Activated gamma-delta T cell treated with Interleukin-2 at 50 U/mL for 16 hours (primary cell): ENCODE results near the gene HNRNPK.
A peak's percentile ranks its signal among the peaks of the same experiment; 100 is the strongest.
"Not testable (repeated sequence)": the region's sequence is repeated elsewhere in the genome, so short reads cannot be mapped to it uniquely, and the experiment has no call there.

Experiments
- DNase-seq: peaks from one replicate; pipeline ENCODE4 v3.0.0-alpha.2; 2020

Gene HNRNPK

GRCh38 chr9:83975300-83975699, 4.7 kb downstream of the HNRNPK start:
- no peak for DNase-seq

DNA sequence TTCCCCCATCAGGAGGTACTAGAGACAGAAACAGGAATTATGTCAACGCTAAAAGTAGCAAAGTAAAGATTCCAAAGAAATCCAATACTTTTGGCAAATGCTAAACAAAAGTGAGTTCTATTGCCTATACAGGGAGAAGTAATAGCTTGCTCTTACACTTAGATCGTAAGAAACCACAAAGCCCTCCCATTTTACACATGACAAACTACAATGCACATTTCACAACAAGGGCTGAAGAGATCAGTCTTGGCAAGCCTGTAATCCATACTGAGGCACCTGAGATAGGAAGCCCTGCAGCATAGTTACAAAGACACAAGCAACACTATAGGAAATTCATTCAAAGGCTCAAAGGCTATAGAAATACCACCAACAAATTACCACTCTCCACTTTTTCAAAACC, 7.7 kb downstream of the HNRNPK start:
- DNase-seq: no peak

DNA sequence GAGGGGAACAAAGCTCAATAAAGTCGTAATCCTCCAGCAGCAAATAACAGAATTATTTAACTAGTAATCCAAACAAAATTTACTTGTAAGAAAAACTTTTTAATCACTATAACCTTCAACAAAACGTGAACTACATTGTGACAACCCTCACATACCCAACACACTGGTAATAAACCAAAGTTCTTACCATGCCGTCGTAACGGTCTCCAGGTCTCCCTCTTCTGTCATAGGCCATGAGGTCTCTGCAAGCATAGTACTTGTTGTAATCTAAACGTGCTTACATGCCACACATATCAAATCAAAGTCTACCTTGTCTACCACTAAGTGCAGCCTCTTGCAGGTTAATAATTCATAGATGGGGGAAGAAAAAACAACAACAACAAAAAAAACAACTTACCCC, 8.5 kb downstream of the HNRNPK start:
- DNase-seq: no peak

DNA sequence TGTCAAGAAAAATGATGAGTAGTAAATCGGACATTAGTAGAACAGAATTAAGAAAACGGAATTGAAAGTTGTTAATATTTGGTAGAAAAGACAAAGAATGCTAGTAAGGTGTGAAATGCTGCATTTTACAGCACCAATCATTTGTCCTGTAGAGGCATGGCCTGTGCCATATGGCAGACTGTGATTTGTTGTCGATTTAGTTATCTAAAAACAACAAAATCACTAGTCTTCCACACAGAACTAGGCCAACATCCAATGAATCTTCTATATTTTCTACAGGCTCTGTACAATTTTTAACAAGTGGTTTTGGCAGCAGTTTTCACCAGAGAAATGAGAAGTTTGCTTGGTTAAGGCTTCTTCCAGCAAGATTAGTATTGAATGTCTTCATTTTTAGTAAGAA, 10.4 kb downstream of the HNRNPK start:
- no peak for DNase-seq

DNA sequence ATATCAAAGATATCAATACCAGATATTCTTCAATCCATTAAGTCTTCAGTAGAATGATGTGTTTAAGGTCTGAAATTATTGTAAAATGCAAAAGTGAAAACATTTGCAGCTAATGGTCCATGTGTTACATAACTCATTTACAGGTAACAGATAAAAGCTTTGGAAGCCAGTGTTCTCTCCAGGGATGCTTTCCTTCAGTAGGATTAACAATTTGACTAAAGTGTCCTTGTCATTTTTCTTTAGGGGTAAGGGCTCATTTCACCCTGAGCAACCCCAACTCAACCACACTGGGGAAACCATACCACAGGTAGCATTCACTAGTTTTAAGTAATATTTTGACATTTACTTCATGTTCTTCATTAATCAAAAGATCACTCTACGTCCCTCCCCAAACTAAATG, 12.9 kb downstream of the HNRNPK start:
- no peak for DNase-seq

- DNase-seq: no peak
Measured at GRCh38 chr9:83966209-83966582, 13.8 kb downstream of the HNRNPK start.

- DNase-seq: no peak
Measured at GRCh38 chr9:83965350-83966208, 14.4 kb downstream of the HNRNPK start.

DNA sequence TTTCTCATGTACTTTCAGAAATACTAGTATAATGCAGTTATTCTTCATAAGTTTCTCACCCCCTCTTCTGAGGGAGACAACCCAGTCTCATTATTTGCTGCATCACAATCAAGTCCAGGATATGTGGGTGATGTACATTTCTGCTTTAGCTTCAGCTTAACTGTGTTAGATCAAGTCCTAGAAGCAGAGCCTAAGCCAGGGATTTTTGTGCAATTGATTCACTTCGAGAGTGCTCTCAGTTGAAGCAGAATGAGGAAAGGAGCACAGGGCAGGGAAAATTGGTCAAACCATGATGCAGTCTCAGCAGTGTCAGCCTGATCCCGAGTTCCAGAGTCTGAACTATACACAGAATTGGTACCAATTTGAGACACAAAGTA, 15.1 kb downstream of the HNRNPK start:
- DNase-seq: no peak

GRCh38 chr9:83962165-83962564, 17.9 kb downstream of the HNRNPK start:
- no peak for DNase-seq

- no peak for DNase-seq
Measured at GRCh38 chr9:83960991-83961390, 19.0 kb downstream of the HNRNPK start.

- no peak for DNase-seq
Measured at GRCh38 chr9:83959061-83959460, 21.0 kb downstream of the HNRNPK start.

GRCh38 chr9:83957248-83957513, 22.8 kb downstream of the HNRNPK start:
- DNase-seq: no peak

DNA sequence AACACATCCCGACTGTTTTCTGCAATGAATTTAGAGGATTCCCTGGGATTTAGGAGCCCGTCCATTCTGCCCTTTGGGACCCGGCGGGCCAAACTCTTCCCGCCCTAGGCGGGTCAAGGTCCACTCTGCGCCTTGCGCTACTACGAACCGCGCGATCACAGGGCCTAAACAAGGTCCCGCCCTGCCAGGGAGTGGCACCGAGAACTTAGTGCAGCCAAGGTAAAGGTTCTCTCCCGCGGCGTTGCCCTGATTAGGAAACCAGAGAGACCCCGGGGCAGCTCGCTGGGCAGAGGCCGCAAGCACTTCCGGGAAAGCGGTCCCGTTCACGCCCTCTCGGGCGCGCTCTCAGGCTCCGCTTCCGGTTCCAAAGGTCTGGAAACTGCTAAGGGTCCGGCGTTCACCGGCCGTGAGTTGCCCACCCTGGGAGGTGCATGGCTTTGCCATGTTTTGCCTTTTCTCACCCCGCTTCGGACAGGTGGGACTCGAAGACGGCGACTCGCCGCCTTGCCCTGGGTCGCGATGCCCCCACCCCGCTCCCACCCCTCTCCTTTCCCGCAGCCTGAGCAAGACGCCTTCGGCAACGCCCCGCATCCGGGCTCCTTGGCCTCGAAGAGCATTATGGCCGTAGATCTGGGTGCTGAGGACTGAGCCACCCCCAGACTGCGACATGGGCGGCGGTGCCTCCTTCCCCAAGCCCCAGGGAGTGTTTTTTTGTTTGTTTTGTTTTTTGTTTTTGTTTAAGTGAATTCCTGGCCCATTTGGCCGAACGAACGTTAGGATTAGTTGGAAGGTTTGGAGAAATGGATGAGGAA, 23.4 kb downstream of the HNRNPK start:
- peak; percentile 58 for DNase-seq

GRCh38 chr9:83956086-83956435, 24.0 kb downstream of the HNRNPK start:
- DNase-seq: peak; percentile 17

- DNase-seq: not testable (repeated sequence)
Measured at GRCh38 chr9:83948096-83948495, 31.9 kb downstream of the HNRNPK start.

- no peak for DNase-seq
Measured at GRCh38 chr9:83940590-83941303, 39.3 kb downstream of the HNRNPK start.

GRCh38 chr9:83937861-83938455, 42.1 kb downstream of the HNRNPK start:
- peak; percentile 19 for DNase-seq

GRCh38 chr9:83936523-83936922, 43.5 kb downstream of the HNRNPK start:
- no peak for DNase-seq

DNA sequence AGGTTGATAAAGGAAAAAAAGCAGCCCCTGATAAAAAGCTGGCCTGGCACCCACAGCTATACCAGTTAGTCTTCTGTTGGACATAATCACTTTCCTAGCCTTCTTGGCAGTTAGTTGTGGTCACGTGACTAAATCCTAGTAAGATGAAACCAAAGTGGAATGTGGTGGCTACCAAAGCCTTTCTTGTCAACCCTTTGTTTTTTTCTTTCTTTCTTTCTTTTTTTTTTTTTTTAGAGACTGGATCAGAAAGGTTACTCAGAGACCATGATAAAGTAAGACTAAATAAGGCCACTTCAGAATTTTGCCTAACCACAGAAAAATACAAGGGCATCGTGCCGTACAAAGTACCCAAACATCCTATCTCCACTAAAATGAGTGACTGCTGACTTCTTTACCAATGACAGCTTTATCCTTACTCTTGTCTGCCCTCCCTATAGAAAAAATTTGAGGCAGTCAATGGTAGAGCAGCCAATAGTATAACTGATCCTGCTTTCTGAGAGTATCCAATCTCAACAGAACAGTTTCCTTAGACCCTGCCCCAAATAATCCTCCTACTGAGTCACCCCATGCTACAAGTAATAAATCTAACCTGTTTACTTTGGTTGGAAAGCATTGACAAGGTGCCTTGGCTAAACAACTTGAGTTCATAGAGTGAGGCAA, 44.6 kb downstream of the HNRNPK start:
- no peak for DNase-seq

DNA sequence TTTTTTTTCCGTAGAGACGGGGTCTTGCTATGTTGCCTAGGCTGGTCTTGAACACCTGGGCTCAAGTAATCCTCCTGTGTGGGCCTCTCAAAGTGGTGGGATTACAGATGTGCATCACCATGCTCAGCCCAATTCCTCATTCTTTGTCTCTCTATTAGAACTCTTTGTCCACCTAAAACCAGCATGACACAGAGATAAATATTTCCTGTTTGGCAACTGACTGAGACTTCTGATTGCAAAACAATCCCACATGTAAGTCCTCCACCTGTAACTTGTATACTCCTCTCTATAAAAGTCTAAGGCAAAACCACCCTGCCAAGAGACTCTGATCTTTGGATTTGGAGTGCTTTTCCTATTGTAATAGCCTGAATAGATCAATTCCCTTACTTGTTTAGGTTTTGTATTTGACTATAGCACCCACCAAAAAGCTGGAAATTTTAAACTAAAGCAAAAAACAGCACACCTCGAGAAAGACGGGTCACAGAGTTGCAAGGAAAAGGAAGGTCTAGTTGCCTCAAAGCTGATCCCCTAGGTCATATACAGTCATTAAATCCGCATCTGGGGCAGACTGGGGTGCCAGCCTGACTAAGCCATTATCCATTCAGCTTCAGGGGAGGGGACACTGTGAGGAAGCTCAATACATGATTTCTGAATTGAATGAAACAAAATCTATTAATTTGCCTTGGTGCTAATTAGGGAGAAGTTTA, 45.3 kb downstream of the HNRNPK start:
- DNase-seq: no peak

DNA sequence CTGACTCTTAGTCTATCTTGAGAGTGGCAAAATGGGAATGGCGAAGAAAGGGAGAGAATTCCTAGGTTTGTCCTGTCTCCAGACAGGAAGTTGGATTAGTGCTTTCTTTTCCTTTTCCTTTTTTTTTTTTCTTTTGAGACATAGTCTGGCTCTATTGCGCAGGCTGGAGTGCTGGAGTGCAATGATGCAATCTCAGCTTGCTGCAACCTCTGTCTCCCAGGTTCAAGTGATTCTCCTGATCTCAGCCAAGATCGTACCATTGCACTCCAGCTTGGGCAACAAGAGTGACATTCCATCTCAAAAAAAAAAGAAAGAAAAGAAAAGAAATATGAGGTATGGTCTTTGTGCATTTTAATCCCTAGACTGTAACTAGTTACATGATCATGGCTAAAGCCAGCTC, 46.2 kb downstream of the HNRNPK start:
- no peak for DNase-seq

DNA sequence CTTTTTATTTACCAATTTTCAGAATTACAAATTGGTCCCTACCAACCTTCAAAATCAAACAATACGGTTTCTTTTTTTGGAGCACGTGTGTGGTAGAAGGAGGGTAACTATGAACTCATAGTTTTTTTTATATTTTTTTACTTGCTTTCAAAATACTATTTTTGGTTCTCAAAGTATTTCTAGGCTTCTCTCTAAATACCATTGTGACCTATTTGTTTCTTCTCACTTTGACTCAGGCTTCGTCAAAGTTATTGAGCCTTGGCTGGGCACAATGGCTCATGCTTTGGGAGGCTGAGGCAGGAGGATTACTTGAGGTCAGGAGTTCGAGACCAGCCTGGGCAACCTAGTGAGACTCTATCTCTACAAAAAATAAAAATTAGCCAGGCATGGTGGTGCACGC, 47.2 kb downstream of the HNRNPK start:
- no peak for DNase-seq
